ENCODE measurements around the gene KLHL21. TPM values are rescaled to one million over a fixed set of nuclear protein-coding genes. Genes with fewer than 3 reads are reported as not detected.

Gene KLHL21
- total and polyA plus RNA-seq, 9 of the 15 experiments (the other 6 are each of a cell fraction or from before 2014, with no cell fraction given) = 2.1 to 42.1 (median 17.5) TPM

GRCh38 chr1:6602669-6603237 is at the start of gene KLHL21 (continued):
- no peak; the same call in 1 of the 2 replicates for TF ChIP-seq NR4A1 (CRISPR knock-in tag; IDR thresholded peaks at IDR 0.05)
- TF ChIP-seq NR4A1 (tag; IDR thresholded peaks at IDR 0.05) = no peak; the same call in 1 of the 2 replicates
- no peak for TF ChIP-seq GATA2 (CRISPR knock-in tag; IDR thresholded peaks at IDR 0.05)
- no peak for TF ChIP-seq ZZZ3 (IDR thresholded peaks at IDR 0.05)
- TF ChIP-seq RBM17 (IDR thresholded peaks at IDR 0.05; ENCODE audit: borderline replicate concordance, low read depth, low read length) = no peak
- TF ChIP-seq MEF2A (IDR thresholded peaks at IDR 0.05; ENCODE audit: control insufficient read depth, low read depth, low read length) = no peak
- no peak for TF ChIP-seq NR2C2 (CRISPR knock-in tag; IDR thresholded peaks at IDR 0.05)
- peak; percentile 46; the same call in 1 of the 2 replicates for TF ChIP-seq NR2C2 (tag; IDR thresholded peaks at IDR 0.05)
- TF ChIP-seq BMI1 (IDR thresholded peaks at IDR 0.05; ENCODE audit: low read length) = no peak
- no peak for TF ChIP-seq CHD7 (IDR thresholded peaks at IDR 0.05; ENCODE audit: low read depth, low read length)
- TF ChIP-seq ZNF589 (CRISPR knock-in tag; IDR thresholded peaks at IDR 0.05; ENCODE audit: low read depth) = no peak
- no peak for TF ChIP-seq MLLT1 (IDR thresholded peaks at IDR 0.05)
- TF ChIP-seq MAZ (CRISPR knock-in tag; conservative IDR thresholded peaks at IDR 0.05 in 1 of 2, IDR thresholded peaks at IDR 0.05 in 1 of 2) = peak; percentile 92 to 98
- no peak for TF ChIP-seq SNIP1 (IDR thresholded peaks at IDR 0.05; ENCODE audit: low read depth)
- no peak; the same call in 1 of the 2 replicates for TF ChIP-seq GABPB1 (CRISPR knock-in tag; IDR thresholded peaks at IDR 0.05)
- TF ChIP-seq ZNF79 (CRISPR knock-in tag; IDR thresholded peaks at IDR 0.05; ENCODE audit: low read depth) = no peak
